CD14-positive monocyte (primary cell): Measurements from ENCODE around the gene COG6. TPM values are rescaled to one million over a fixed set of nuclear protein-coding genes. Genes with fewer than 3 reads are reported as not detected.
A peak's percentile ranks its signal among the peaks of the same experiment; 100 is the strongest.

Experiments
- DNase-seq, 3 donors: peaks; one replicate each; pipeline ENCODE4 v3.0.0-alpha.2; 2011 to 2022
- H2AFZ ChIP-seq: 2 replicates; pipeline ENCODE4 v1.6.0; 2012; ENCODE audit warnings: mild to moderate bottlenecking, low read depth, low read length, inconsistent platforms; ENCODE audit not compliant: insufficient read depth, poor library complexity, severe bottlenecking
- H3K27ac ChIP-seq, 2 donors: 1 replicate in 1 of 2; 2 replicates in 1 of 2; pipeline ENCODE4 v1.5.1; 2012 to 2013; ENCODE audit warnings: low read length in 2 of 2, control low read depth in 1 of 2, inconsistent platforms in 1 of 2, low read depth in 1 of 2, mild to moderate bottlenecking in 1 of 2
- H3K27me3 ChIP-seq, 2 donors: one replicate each; pipeline versions ENCODE4 v1.6.0 to v1.6.1; 2011 to 2013; ENCODE audit warnings: low read length in 2 of 2; ENCODE audit not compliant: control insufficient read depth in 2 of 2, insufficient read depth in 2 of 2
- H3K36me3 ChIP-seq, 2 donors: replicated peaks in 1 of 2; 1 replicate in 1 of 2; 2 replicates in 1 of 2; pipeline versions ENCODE4 v1.5.1 to v1.6.1; 2012 to 2013; ENCODE audit warnings: low read length in 2 of 2, control low read depth in 1 of 2, inconsistent platforms in 1 of 2, mild to moderate bottlenecking in 1 of 2; ENCODE audit not compliant: insufficient read depth in 2 of 2, control insufficient read depth in 1 of 2
- H3K4me1 ChIP-seq, 2 donors: 1 replicate in 1 of 2; 2 replicates in 1 of 2; pipeline versions ENCODE4 v1.5.1 to v1.6.1; 2012 to 2013; ENCODE audit warnings: low read length in 2 of 2, control low read depth in 1 of 2, inconsistent platforms in 1 of 2, mild to moderate bottlenecking in 1 of 2, moderate library complexity in 1 of 2; ENCODE audit not compliant: insufficient read depth in 2 of 2, control insufficient read depth in 1 of 2
- H3K4me2 ChIP-seq: replicated peaks from 2 replicates; pipeline ENCODE3; 2012; ENCODE audit warnings: low read length, moderate library complexity, mild to moderate bottlenecking; ENCODE audit not compliant: poor library complexity, severe bottlenecking; ENCODE audit errors: extremely low read depth
- H3K4me3 ChIP-seq, 3 experiments: fragments of 200-600 bp in 1 of 3; sonication (generic) in 1 of 3; replicated peaks in 1 of 3; 1 replicate in 2 of 3; 2 replicates in 1 of 3; pipeline ENCODE4 v1.5.1; 2011 to 2013; ENCODE audit warnings: low read length in 3 of 3, mild to moderate bottlenecking in 3 of 3, control low read depth in 2 of 3, low read depth in 2 of 3, inconsistent platforms in 1 of 3, moderate library complexity in 1 of 3
- H3K79me2 ChIP-seq: 2 replicates; pipeline ENCODE4 v1.6.0; 2012; ENCODE audit warnings: mild to moderate bottlenecking, control low read depth, inconsistent platforms, low read length, moderate library complexity; ENCODE audit not compliant: insufficient read depth
- H3K9ac ChIP-seq: 2 replicates; pipeline ENCODE4 v1.6.0; 2017; ENCODE audit warnings: low read length, mild to moderate bottlenecking; ENCODE audit not compliant: insufficient read depth, poor library complexity, severe bottlenecking
- H3K9me3 ChIP-seq, 2 donors: replicated peaks in 1 of 2; 1 replicate in 1 of 2; 2 replicates in 1 of 2; pipeline versions ENCODE4 v1.5.1 to v1.6.1; 2012 to 2013; ENCODE audit warnings: low read length in 2 of 2, control low read depth in 1 of 2; ENCODE audit not compliant: control insufficient read depth in 1 of 2, insufficient read depth in 1 of 2
- H4K20me1 ChIP-seq: 2 replicates; pipeline ENCODE4 v1.6.0; 2012; ENCODE audit warnings: mild to moderate bottlenecking, low read length, control low read depth, moderate library complexity; ENCODE audit not compliant: insufficient read depth
- H3K27ac Mint-ChIP-seq, 7 donors: one replicate each; pipeline ENCODE4 v1.8.0; 2020; ENCODE audit warnings: mild to moderate bottlenecking in 7 of 7, mixed read lengths in 7 of 7, moderate library complexity in 6 of 7, inconsistent platforms in 2 of 7
- H3K27me3 Mint-ChIP-seq, 3 donors: one replicate each; pipeline ENCODE4 v1.8.0; 2021 to 2022; ENCODE audit warnings: low read depth in 3 of 3, mild to moderate bottlenecking in 3 of 3, mixed read lengths in 3 of 3, moderate library complexity in 3 of 3, inconsistent platforms in 1 of 3
- H3K36me3 Mint-ChIP-seq, 2 donors: one replicate each; pipeline ENCODE4 v1.8.0; 2020; ENCODE audit warnings: mixed read lengths in 2 of 2, inconsistent platforms in 1 of 2, mild to moderate bottlenecking in 1 of 2
- H3K4me1 Mint-ChIP-seq: one replicate; pipeline ENCODE4 v1.8.0; 2020; ENCODE audit warnings: mild to moderate bottlenecking, mixed read lengths
- H3K4me3 Mint-ChIP-seq, 2 donors: one replicate each; pipeline ENCODE4 v1.8.0; 2020; ENCODE audit warnings: mild to moderate bottlenecking in 2 of 2, mixed read lengths in 2 of 2, moderate library complexity in 1 of 2
- H3K9me3 Mint-ChIP-seq, 7 donors: one replicate each; pipeline ENCODE4 v1.8.0; 2020 to 2022; ENCODE audit warnings: mixed read lengths in 7 of 7, mild to moderate bottlenecking in 6 of 7, moderate library complexity in 6 of 7, inconsistent platforms in 2 of 7
- WGBS: methylation state at CpG from one replicate; pipeline ENCODE4 v1.1.5; 2013; ENCODE audit warnings: missing lambda C conversion rate; ENCODE audit not compliant: insufficient coverage; 5-methylcytosine and 5-hydroxymethylcytosine counted together
- intact Hi-C, 2 donors: fragments of 100-400 bp; cut with micrococcal nuclease; formaldehyde crosslinking; loops; one replicate each; pipeline versions ENCODE4 v1.15.0 to v1.15.1; 2023
- polyA plus RNA-seq, 3 donors: library from polyadenylated mRNA; depleted of rRNA in 1 of 3; unstranded in 2 of 3; stranded (reverse) in 1 of 3; fragments of 300-500 nt in 2 of 3; fragments of >200 nt in 1 of 3; fragmentation: Illumina TruSeq in 2 of 3; gene quantifications; 1 replicate in 2 of 3; 2 replicates in 1 of 3; pipeline ENCODE4 v1.2.3, GENCODE V29; 2012 to 2021
- TF ChIP-seq, protein P1 (sequence below): fragments of 200-600 bp; IDR thresholded peaks from one replicate; pipeline ENCODE4 v1.8.0; 2022; ENCODE audit warnings: antibody characterized with exemption, mild to moderate bottlenecking

The COG6 gene
- polyA plus RNA-seq, 3 donors, result 3.9 to 11.0 (median 8.4) TPM

GRCh38 chr13:39656325-39656677, 839 bp downstream of the COG6 start:
- TF ChIP-seq, protein P1, sequence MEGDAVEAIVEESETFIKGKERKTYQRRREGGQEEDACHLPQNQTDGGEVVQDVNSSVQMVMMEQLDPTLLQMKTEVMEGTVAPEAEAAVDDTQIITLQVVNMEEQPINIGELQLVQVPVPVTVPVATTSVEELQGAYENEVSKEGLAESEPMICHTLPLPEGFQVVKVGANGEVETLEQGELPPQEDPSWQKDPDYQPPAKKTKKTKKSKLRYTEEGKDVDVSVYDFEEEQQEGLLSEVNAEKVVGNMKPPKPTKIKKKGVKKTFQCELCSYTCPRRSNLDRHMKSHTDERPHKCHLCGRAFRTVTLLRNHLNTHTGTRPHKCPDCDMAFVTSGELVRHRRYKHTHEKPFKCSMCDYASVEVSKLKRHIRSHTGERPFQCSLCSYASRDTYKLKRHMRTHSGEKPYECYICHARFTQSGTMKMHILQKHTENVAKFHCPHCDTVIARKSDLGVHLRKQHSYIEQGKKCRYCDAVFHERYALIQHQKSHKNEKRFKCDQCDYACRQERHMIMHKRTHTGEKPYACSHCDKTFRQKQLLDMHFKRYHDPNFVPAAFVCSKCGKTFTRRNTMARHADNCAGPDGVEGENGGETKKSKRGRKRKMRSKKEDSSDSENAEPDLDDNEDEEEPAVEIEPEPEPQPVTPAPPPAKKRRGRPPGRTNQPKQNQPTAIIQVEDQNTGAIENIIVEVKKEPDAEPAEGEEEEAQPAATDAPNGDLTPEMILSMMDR, result no peak
- intact Hi-C loops, result no loop called here

GRCh38 chr13:39663508-39663907, 8.0 kb downstream of the COG6 start:
- DNase-seq, result no peak
- Mint-ChIP-seq H3K4me1 (peaks cover 2% of the 10 kb centered on the region), H3K4me3 (no peak overlapping the region), H3K9me3 (no peaks in the 10 kb centered on the region), H3K27me3 (no peaks in the 10 kb centered on the region), H3K36me3 (peaks cover 55 to 56% of the 10 kb centered on the region in 2 donors), H3K27ac (no peak overlapping the region)
- no peak overlapping the region for H2AFZ ChIP-seq
- H3K79me2 ChIP-seq, result no peaks in the 10 kb centered on the region
- no peak overlapping the region for H3K4me3 ChIP-seq
- no peak overlapping the region for H3K27ac ChIP-seq
- no peaks in the 10 kb centered on the region for H3K4me1 ChIP-seq
- H3K36me3 ChIP-seq, result peaks cover 34 to 50% of the 10 kb centered on the region in 2 donors
- intact Hi-C loops, result no loop called here
- H3K27me3 ChIP-seq, result no peaks in the 10 kb centered on the region
- 100% methylated on average over 1 of the region's 1 CpG for WGBS
- H4K20me1 ChIP-seq, result no peaks in the 10 kb centered on the region
- no peaks in the 10 kb centered on the region for H3K9me3 ChIP-seq
- H3K4me2 ChIP-seq, result no peak overlapping the region
- no peak overlapping the region for H3K9ac ChIP-seq
- TF ChIP-seq, protein P1, result no peak

More at GRCh38 chr13:39656325-39656677, 839 bp downstream of the COG6 start:
- Histone ChIP-seq H3K9ac (peak overlapping the region; percentile 84), H3K4me2 (peak overlapping the region; percentile 93), H3K4me3 (peak overlapping the region; percentile 84 to 96 (median 90)), H3K27me3 (no peaks in the 10 kb centered on the region), H3K9me3 (no peaks in the 10 kb centered on the region), H2AFZ (peak overlapping the region; percentile 100), H3K79me2 (peaks cover 11% of the 10 kb centered on the region), H3K36me3 (peaks cover 11 to 14% of the 10 kb centered on the region in 2 donors), H4K20me1 (no peaks in the 10 kb centered on the region), H3K27ac (peak overlapping the region in 1 of 2 donors; percentile 74), H3K4me1 (peaks cover 8 to 14% of the 10 kb centered on the region in 2 donors)
- H3K27ac Mint-ChIP-seq, result peak overlapping the region in 5 of 7 donors; percentile 61 to 94 (median 83)
- H3K9me3 Mint-ChIP-seq, result no peaks in the 10 kb centered on the region
- no peak for DNase-seq
- H3K4me1 Mint-ChIP-seq, result peaks cover 25% of the 10 kb centered on the region
- WGBS, result 0% methylated on average over 4 of the region's 7 CpGs
- peaks cover 11 to 18% of the 10 kb centered on the region in 2 donors for H3K36me3 Mint-ChIP-seq
- peak overlapping the region; percentile 95 to 97 for H3K4me3 Mint-ChIP-seq
- H3K27me3 Mint-ChIP-seq, result peaks cover 0 to 3% (median 0%) of the 10 kb centered on the region in 3 donors
